Suppressor macrophage treated with lipopolysaccharide for 1 hour (primary cell): ENCODE results near the gene COPS8.
A peak's percentile ranks its signal among the peaks of the same experiment; 100 is the strongest.

Source experiments
- DNase-seq, 3 donors: peaks; one replicate each; pipeline ENCODE4 v3.0.0-alpha.2; 2020 to 2022

COPS8 gene

DNA sequence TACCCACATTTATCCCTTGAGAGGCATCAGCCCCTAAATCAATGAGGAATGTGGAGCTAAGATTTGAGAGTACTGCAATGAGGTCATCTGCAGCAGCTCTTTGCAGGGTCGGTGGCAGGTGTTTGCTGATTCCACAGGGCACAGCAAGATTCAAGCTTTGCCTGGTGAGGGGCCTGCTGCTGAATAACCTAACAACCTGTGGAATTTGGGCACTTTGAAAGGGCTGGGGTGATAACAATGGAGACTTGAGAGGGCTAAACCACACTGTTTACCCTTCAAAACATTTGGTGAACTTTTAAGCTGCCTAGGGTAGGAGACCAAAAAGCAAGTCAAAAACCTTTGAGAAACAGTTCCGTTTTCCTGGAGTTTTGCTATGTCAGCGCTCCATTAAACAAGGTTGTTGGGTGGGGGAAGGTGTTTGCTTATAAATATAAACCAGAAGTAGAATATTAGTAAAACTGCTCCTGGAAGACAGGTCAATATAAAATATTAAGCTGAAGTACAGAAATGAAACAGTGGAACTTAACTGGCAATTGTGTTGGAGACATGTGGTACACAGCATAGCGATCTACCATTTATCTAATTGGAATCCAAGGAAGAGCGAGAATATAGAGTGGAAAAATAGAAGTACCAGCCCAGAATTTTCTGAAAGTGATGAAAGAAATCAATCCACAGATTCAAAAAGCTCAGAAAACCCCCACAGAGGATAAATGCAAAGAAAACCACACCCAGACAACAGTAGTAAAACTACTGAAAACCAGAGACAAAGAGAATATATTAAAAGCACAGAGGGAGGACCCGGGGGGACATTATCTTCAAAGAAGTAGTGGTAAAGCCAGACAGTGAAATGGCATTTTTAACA lies 15.7 kb downstream of the COPS8 start:
- DNase-seq, result no peak

GRCh38 chr2:237102428-237102827 lies 16.7 kb downstream of the COPS8 start:
- DNase-seq, result no peak

GRCh38 chr2:237109421-237109934 lies 23.8 kb downstream of the COPS8 start:
- DNase-seq, result no peak

GRCh38 chr2:237113026-237113795 lies 27.5 kb downstream of the COPS8 start:
- DNase-seq, result no peak

GRCh38 chr2:237115870-237116269 lies 30.2 kb downstream of the COPS8 start:
- no peak for DNase-seq

DNA sequence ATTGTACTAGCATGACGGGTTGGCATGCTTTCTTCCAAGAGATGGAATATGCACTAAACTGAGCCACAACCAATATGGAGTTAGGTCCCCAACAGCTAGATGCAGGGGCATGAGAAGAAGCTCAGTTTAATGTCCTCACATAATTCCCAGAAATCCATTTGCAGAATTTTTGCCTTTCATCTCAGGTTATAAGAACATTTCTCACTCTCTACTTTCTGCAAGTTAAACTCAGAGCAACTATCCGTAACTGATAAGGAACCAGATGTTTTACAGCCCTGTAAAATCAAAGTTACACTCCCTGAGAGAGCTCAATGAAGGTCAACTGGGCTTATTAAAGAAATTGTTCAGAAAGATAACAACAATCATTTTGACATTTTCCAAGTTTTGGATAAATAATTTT lies 30.7 kb downstream of the COPS8 start:
- no peak for DNase-seq

GRCh38 chr2:237118025-237118424 lies 32.3 kb downstream of the COPS8 start:
- DNase-seq, result peak; percentile 16 to 38 (median 37)

GRCh38 chr2:237118561-237119155 lies 33.0 kb downstream of the COPS8 start:
- DNase-seq, result no peak

GRCh38 chr2:237120916-237121315 lies 35.2 kb downstream of the COPS8 start:
- DNase-seq, result no peak

- DNase-seq, result peak; percentile 36 to 49 (median 38)
Measured at GRCh38 chr2:237121321-237121720, 35.6 kb downstream of the COPS8 start.

DNA sequence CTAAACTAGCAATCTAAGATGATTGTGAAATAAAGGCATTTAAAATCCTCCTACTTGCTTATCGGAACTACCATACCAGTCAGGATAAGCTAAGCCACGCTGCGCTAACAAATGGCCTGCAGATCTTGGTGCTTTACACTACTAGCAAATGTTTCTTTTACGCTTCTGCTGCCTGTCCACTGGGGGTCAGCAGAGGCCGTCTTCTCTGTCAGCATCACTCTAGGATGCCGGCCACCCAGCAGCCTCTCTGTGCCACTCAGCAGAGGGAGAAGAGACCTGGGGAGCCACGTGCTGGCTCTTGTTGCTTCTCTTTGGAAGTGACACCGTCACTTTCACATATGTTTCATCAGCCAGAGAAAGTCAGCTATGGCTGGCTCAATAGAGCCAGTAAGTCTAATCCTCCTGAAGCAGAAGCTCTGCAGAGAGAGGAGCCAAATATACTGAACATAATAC lies 36.6 kb downstream of the COPS8 start:
- DNase-seq, result peak; percentile 55 to 72 (median 68)

DNA sequence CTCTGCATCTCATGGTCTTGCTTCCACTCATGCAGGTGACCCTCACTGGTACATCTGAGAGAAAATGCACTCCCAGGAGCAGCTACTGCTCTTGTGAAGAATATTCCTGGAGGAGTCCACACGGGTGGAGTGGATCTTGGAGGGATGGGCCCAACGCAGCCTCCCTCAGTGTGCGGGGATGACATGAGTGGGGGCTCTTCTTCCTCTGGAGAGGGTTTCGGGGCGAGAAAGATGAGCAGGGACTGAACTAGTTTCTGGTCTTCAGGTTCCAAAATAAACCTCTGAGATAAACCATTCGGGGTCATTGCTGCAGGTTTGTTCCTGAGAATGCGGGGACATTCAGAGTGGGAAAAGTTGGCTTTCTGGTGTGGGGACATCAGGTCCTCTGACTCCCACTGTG lies 39.1 kb downstream of the COPS8 start:
- DNase-seq, result no peak

GRCh38 chr2:237125967-237126366 lies 40.3 kb downstream of the COPS8 start:
- DNase-seq, result no peak

- no peak for DNase-seq
Measured at GRCh38 chr2:237126519-237127174, 41.0 kb downstream of the COPS8 start.

DNA sequence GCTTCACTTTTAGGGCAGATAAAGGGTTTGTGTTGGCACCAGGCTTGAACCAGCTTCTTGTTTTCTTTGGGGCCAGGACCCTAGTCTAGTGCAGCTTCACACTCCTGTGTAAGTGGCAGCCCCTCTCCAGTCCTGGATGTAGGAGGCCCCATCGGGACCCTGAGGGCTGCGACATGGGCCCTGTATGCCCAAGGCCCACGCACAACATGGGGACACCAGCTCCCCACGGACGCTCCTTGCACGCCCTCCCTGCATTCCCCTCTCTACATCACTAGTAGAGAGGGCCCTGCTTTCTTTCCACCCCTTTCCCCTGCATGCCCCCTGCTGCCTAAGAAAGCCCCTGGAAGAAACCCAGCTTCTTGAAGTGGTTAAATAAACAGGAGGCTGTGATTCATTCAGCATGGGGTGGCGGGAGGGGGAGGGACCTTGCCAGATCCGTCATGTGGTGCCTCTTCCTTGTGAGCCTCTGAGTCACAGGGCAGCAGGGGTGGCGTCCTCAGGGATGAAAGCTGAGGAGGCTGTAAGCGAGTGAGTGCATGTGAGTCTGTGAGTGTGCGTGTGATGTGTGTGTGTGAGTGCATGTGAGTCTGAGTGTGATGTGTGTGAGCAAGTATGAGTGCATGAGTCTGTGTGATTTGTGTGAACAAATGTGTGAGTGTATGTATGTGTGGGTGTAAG lies 42.5 kb downstream of the COPS8 start:
- DNase-seq, result peak; percentile 85 to 92 (median 89)

GRCh38 chr2:237128845-237129592 lies 43.3 kb downstream of the COPS8 start:
- no peak for DNase-seq

GRCh38 chr2:237129625-237130263 lies 44.1 kb downstream of the COPS8 start:
- DNase-seq, result no peak

GRCh38 chr2:237130562-237131421 lies 45.1 kb downstream of the COPS8 start:
- no peak for DNase-seq

DNA sequence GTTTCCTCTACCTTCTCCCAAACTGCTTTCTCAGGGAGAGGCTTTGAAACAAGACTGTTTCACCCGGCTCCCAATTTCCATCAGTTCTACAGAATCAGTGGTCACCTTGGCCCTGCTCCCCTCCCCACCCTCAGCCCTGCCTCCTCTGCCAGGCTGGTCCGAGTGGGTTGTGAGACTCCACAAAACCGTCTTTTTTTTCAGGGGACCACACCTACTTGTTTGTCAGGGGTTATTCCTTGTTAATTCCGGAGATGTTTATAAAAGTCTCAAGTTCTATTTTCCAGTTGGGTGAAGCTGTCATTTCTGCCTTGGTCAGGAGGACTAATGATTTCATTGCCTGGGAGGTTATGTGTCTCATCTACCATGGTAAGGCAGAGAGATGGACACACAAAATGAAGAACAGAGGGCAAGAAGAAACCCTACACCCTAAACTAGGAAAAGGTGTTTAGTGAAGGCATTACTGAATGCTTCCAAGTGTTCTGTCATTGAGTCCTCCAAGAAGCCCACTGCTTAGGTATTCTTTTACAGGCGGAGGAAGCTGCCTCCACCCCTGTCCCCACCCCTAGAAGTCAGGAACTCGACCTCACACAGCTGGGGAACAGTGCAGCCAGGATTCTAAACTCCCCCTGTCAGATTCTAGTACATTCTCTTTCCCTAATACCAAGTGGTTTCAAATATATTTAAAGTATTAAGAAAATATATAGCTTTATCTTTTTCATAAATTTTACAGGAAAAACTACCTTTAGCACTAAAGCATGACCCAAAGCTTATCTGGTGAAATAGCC lies 46.3 kb downstream of the COPS8 start:
- no peak for DNase-seq
